ENCODE measurements around the gene MAMDC2. TPM values are rescaled to one million over a fixed set of nuclear protein-coding genes. Genes with fewer than 3 reads are reported as not detected.

The MAMDC2 gene
- total RNA-seq, 2 experiments from 2014 or later, result 0.12 TPM; not detected in 1

GRCh38 chr9:70250221-70250620 is 206.6 kb downstream of the MAMDC2 start:
- no peaks in the 10 kb centered on the region for H3K27me3 Mint-ChIP-seq
- DNase-seq (no peak), ATAC-seq (no peak)
- H3K9me3 Mint-ChIP-seq (ENCODE audit: low read depth), result no peaks in the 10 kb centered on the region
- CTCF ChIA-PET, result interaction anchor here (0.6 kb wide), 1 partner anchor 21 kb away, joined by 3 read pairs; no protein-coding TSS in a partner anchor
- no peak overlapping the region for H3K27ac Mint-ChIP-seq
- no peak overlapping the region for H3K4me3 Mint-ChIP-seq
- H3K4me1 Mint-ChIP-seq, result no peaks in the 10 kb centered on the region
- H3K36me3 Mint-ChIP-seq, result no peaks in the 10 kb centered on the region

DNA sequence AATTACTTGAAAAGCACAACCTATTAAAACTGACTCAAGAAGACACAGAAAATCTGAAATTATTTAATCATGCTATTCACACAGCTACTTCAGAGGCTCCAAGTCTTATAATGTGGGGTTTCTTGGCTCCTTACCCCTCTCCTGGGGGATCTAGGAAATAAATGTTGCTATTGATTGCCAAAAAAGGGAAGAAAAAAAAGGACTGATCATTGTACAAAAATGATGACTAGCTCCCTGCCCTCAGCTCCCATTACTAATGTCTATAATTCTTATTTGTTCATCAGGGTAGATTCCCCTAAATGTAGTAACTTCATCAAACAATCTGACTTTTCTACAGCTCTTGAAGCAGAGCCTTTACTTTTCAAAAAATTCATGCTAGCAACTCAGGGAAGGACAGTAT is 211.8 kb downstream of the MAMDC2 start:
- DNase-seq, result no peak
- peaks cover 10% of the 10 kb centered on the region for H3K36me3 Mint-ChIP-seq
- H3K4me1 Mint-ChIP-seq, result peaks cover 24% of the 10 kb centered on the region
- no peak overlapping the region for H3K27ac Mint-ChIP-seq
- no peaks in the 10 kb centered on the region for H3K27me3 Mint-ChIP-seq
- H3K4me3 Mint-ChIP-seq, result no peak overlapping the region
- H3K9me3 Mint-ChIP-seq (ENCODE audit: low read depth), result no peaks in the 10 kb centered on the region
- CTCF ChIA-PET, result interaction anchor here (1.3 to 1.5 kb wide), 2 partner anchors 163 to 347 kb away, joined by 3 to 5 read pairs; no protein-coding TSS in a partner anchor
- ATAC-seq, result no peak

- no peak for ATAC-seq
- Mint-ChIP-seq H3K27me3 (no peaks in the 10 kb centered on the region), H3K4me3 (no peak overlapping the region), H3K4me1 (peaks cover 31% of the 10 kb centered on the region), H3K9me3 (ENCODE audit: low read depth) (no peaks in the 10 kb centered on the region), H3K27ac (no peak overlapping the region), H3K36me3 (peaks cover 17% of the 10 kb centered on the region)
- no peak for DNase-seq
- CTCF ChIA-PET, result interaction anchor here (1.3 kb wide), 1 partner anchor 163 kb away, joined by 3 read pairs; no protein-coding TSS in a partner anchor
These were observed 212.5 kb downstream of the MAMDC2 start for GRCh38 chr9:70256123-70256551.

GRCh38 chr9:70257502-70257901 is 213.9 kb downstream of the MAMDC2 start:
- DNase-seq (no peak), ATAC-seq (no peak)
- CTCF ChIA-PET, result interaction anchor here (1.4 kb wide), 1 partner anchor 345 kb away, joined by 5 read pairs; no protein-coding TSS in a partner anchor
- Mint-ChIP-seq H3K27me3 (no peaks in the 10 kb centered on the region), H3K4me1 (peaks cover 45% of the 10 kb centered on the region), H3K27ac (peak overlapping the region; percentile 32), H3K9me3 (ENCODE audit: low read depth) (no peaks in the 10 kb centered on the region), H3K36me3 (peaks cover 30% of the 10 kb centered on the region), H3K4me3 (peak overlapping the region; percentile 91)

- peaks cover 35% of the 10 kb centered on the region for H3K36me3 Mint-ChIP-seq
- peak overlapping the region; percentile 96 for H3K27ac Mint-ChIP-seq
- CTCF ChIA-PET, result interaction anchor here (0.8 to 1.4 kb wide), 2 partner anchors 22 to 345 kb away, joined by 3 to 5 read pairs; no protein-coding TSS in a partner anchor
- no peaks in the 10 kb centered on the region for H3K9me3 Mint-ChIP-seq (ENCODE audit: low read depth)
- H3K4me3 Mint-ChIP-seq, result peak overlapping the region; percentile 91
- no peak for DNase-seq
- ATAC-seq, result peak; percentile 65
- H3K27me3 Mint-ChIP-seq, result no peaks in the 10 kb centered on the region
- H3K4me1 Mint-ChIP-seq, result peaks cover 50% of the 10 kb centered on the region
These were observed 214.5 kb downstream of the MAMDC2 start for GRCh38 chr9:70257991-70258691.

- DNase-seq (peak; percentile 91), ATAC-seq (peak; percentile 92)
- peak within 1 kb of the TSS; percentile 96 for H3K27ac Mint-ChIP-seq
- peaks cover 35% of the 10 kb centered on the region for H3K36me3 Mint-ChIP-seq
- no peaks in the 10 kb centered on the region for H3K9me3 Mint-ChIP-seq (ENCODE audit: low read depth)
- H3K27me3 Mint-ChIP-seq, result no peaks in the 10 kb centered on the region
- peaks cover 53% of the 10 kb centered on the region for H3K4me1 Mint-ChIP-seq
- CTCF ChIA-PET, result interaction anchor here (0.8 kb wide), 1 partner anchor 21 kb away, joined by 3 read pairs; no protein-coding TSS in a partner anchor
- peak within 1 kb of the TSS; percentile 91 for H3K4me3 Mint-ChIP-seq
These were observed 215.3 kb downstream of the MAMDC2 start, which contains the start of gene SMC5 for GRCh38 chr9:70258692-70259511. TSS of gene SMC5 (plus strand) at chr9:70258978. CDS start at chr9:70259079, 101 bp downstream.

DNA sequence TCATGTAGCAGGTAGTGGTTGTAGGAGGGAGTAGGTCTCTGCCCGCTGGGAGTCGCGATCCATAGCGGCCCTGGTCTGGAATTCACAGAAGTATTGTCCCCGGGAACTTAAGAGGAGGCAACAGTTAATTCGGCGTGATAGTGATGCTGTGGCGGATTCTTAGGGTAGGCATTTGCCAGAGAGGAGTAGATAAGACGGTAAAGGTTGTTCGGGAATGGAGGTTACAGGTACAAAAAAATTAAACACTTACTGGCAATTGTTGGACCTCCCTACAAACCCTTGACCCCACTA is 215.8 kb downstream of the MAMDC2 start:
- no peaks in the 10 kb centered on the region for H3K9me3 Mint-ChIP-seq (ENCODE audit: low read depth)
- CTCF ChIA-PET, result no interaction called here
- peak overlapping the region; percentile 91 for H3K4me3 Mint-ChIP-seq
- H3K4me1 Mint-ChIP-seq, result peaks cover 53% of the 10 kb centered on the region
- H3K27me3 Mint-ChIP-seq, result no peaks in the 10 kb centered on the region
- peaks cover 38% of the 10 kb centered on the region for H3K36me3 Mint-ChIP-seq
- no peak for DNase-seq
- no peak for ATAC-seq
- peak overlapping the region; percentile 96 for H3K27ac Mint-ChIP-seq

GRCh38 chr9:70260007-70260443 is 216.4 kb downstream of the MAMDC2 start:
- H3K4me1 Mint-ChIP-seq, result peaks cover 57% of the 10 kb centered on the region
- CTCF ChIA-PET, result interaction anchor here (0.9 kb wide), 1 partner anchor 25 kb away, joined by 3 read pairs; no protein-coding TSS in a partner anchor
- peaks cover 44% of the 10 kb centered on the region for H3K36me3 Mint-ChIP-seq
- no peaks in the 10 kb centered on the region for H3K9me3 Mint-ChIP-seq (ENCODE audit: low read depth)
- H3K27ac Mint-ChIP-seq, result peak overlapping the region; percentile 96
- ATAC-seq, result no peak
- DNase-seq, result no peak
- H3K4me3 Mint-ChIP-seq, result peak overlapping the region; percentile 91
- no peaks in the 10 kb centered on the region for H3K27me3 Mint-ChIP-seq

GRCh38 chr9:70260606-70261005 is 217.0 kb downstream of the MAMDC2 start:
- peak overlapping the region; percentile 91 for H3K4me3 Mint-ChIP-seq
- ATAC-seq (no peak), DNase-seq (no peak)
- CTCF ChIA-PET, result interaction anchor here (0.9 kb wide), 1 partner anchor 24 kb away, joined by 3 read pairs; no protein-coding TSS in a partner anchor
- no peaks in the 10 kb centered on the region for H3K9me3 Mint-ChIP-seq (ENCODE audit: low read depth)
- peaks cover 57% of the 10 kb centered on the region for H3K4me1 Mint-ChIP-seq
- H3K36me3 Mint-ChIP-seq, result peaks cover 46% of the 10 kb centered on the region
- peak overlapping the region; percentile 48 for H3K27ac Mint-ChIP-seq
- no peaks in the 10 kb centered on the region for H3K27me3 Mint-ChIP-seq

DNA sequence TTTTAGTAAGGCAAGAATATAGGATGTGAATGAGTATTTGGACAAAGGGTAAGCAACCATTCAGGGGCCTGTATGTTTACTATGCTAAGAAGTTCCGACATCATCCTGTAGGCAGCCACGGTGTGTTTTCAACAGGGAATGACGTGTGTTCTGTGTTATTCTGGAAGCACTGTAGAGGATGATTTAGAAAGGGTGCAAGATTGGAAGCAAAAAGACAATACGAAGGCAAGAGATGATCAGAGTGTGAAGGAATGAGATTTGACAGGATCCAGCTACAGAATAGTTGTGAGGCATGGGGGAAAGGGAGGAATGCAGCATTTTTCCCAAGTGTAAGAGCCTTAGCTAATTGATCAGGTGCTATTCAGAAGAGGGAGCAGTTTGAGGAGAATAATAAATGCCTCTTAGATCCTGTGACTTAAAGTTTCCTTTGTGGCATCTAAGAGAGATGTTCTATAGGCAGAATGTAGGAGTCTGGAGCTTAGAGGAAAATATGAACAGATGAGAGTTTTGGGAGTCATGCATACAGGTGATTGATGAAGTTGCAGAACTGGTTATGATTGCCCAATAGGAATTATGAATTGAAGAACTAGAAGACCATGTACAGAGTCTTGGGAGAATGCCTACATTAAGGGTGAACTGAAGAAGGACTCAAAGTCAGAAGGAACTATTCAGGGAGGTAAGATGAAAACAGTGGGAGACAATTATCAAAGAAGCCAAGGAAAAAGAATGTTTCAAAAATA is 217.7 kb downstream of the MAMDC2 start:
- ATAC-seq (no peak), DNase-seq (no peak)
- peaks cover 52% of the 10 kb centered on the region for H3K36me3 Mint-ChIP-seq
- no peaks in the 10 kb centered on the region for H3K9me3 Mint-ChIP-seq (ENCODE audit: low read depth)
- peak overlapping the region; percentile 91 for H3K4me3 Mint-ChIP-seq
- CTCF ChIA-PET, result no interaction called here
- H3K4me1 Mint-ChIP-seq, result peaks cover 57% of the 10 kb centered on the region
- H3K27me3 Mint-ChIP-seq, result no peaks in the 10 kb centered on the region
- H3K27ac Mint-ChIP-seq, result peak overlapping the region; percentile 25

- Mint-ChIP-seq H3K27ac (peak overlapping the region; percentile 21), H3K36me3 (peaks cover 56% of the 10 kb centered on the region)
These were observed 218.7 kb downstream of the MAMDC2 start for GRCh38 chr9:70262366-70262765.

DNA sequence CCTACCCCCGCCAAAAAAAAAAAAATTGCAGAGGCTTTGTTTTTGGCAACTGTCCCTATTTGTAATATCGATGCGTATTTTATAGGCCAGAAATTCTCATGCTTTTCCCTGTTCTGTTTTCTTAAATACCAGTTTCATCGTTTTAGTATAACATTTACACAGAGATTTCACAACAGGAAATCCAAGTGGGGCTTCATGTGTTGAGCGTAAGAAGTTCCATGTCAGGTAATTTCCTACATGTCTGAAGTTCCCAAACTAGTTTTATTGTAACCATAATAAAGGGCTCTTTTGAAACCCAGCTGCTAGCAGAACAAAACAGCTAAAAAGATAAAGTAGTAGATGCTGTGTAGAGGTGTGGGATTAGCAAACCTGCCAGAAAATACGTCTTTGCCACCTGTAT is 219.3 kb downstream of the MAMDC2 start:
- Mint-ChIP-seq H3K27ac (no peak overlapping the region), H3K4me1 (peaks cover 51% of the 10 kb centered on the region), H3K4me3 (no peak overlapping the region), H3K9me3 (ENCODE audit: low read depth) (no peaks in the 10 kb centered on the region), H3K27me3 (no peaks in the 10 kb centered on the region), H3K36me3 (peaks cover 61% of the 10 kb centered on the region)
- ATAC-seq (no peak), DNase-seq (no peak)
- CTCF ChIA-PET, result no interaction called here

More at GRCh38 chr9:70262366-70262765, 218.7 kb downstream of the MAMDC2 start:
- no peak for ATAC-seq
- Mint-ChIP-seq H3K27me3 (no peaks in the 10 kb centered on the region), H3K4me1 (peaks cover 57% of the 10 kb centered on the region), H3K4me3 (peak overlapping the region; percentile 91), H3K9me3 (ENCODE audit: low read depth) (no peaks in the 10 kb centered on the region)
- CTCF ChIA-PET, result no interaction called here
- no peak for DNase-seq

- peaks cover 59% of the 10 kb centered on the region for H3K36me3 Mint-ChIP-seq
- no peaks in the 10 kb centered on the region for H3K9me3 Mint-ChIP-seq (ENCODE audit: low read depth)
- H3K27ac Mint-ChIP-seq, result no peak overlapping the region
- CTCF ChIA-PET, result no interaction called here
- DNase-seq (no peak), ATAC-seq (no peak)
- peaks cover 47% of the 10 kb centered on the region for H3K4me1 Mint-ChIP-seq
- H3K27me3 Mint-ChIP-seq, result no peaks in the 10 kb centered on the region
- H3K4me3 Mint-ChIP-seq, result no peak overlapping the region
These were observed 219.8 kb downstream of the MAMDC2 start for GRCh38 chr9:70263421-70263820.
